ENCODE results near the gene NCKAP5.
A peak's percentile ranks its signal among the peaks of the same experiment; 100 is the strongest.

Gene NCKAP5

GRCh38 chr2:133315280-133315679 is 253.0 kb downstream of the NCKAP5 start:
- no peak overlapping the region for H2AFZ ChIP-seq (ENCODE audit: low read length, unreplicated experiment)
- no peak overlapping the region for H3K27ac ChIP-seq (ENCODE audit: low read depth, low read length)
- H3K79me2 ChIP-seq (ENCODE audit: control insufficient read depth, insufficient read depth, low read length, unreplicated experiment), result no peaks in the 10 kb centered on the region
- H3K4me1 ChIP-seq (ENCODE audit: control insufficient read depth, insufficient read depth, low read length, unreplicated experiment), result peaks cover 4% of the 10 kb centered on the region
- H3K27me3 ChIP-seq (ENCODE audit: insufficient read depth, low read length), result no peaks in the 10 kb centered on the region
- no peaks in the 10 kb centered on the region for H3K36me3 ChIP-seq (ENCODE audit: insufficient read depth, low read length)
- H3K4me3 ChIP-seq (ENCODE audit: low read depth, low read length), result no peak overlapping the region

DNA sequence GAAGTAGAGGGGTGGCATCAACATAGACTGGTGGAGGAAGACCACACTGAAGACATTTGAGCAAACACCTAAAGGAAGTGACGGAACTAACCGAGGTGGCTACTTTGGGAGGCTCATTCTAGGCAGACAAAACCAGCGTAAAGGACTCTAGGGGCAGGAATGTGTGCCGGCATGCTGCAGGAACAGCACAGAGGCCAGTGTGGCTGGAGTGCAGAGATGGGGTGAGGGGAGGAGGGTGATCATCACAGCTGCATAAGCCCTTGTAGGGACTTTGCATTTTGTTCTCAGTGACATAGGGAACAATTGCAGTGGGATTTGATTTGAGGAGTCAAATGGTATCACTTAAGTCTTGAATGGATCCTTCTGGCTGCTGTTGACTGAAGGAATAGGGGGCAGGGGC is 253.5 kb downstream of the NCKAP5 start:
- H3K4me1 ChIP-seq (ENCODE audit: control insufficient read depth, insufficient read depth, low read length, unreplicated experiment), result peaks cover 4% of the 10 kb centered on the region
- H3K36me3 ChIP-seq (ENCODE audit: insufficient read depth, low read length), result no peaks in the 10 kb centered on the region
- no peak overlapping the region for H3K4me3 ChIP-seq (ENCODE audit: low read depth, low read length)
- H2AFZ ChIP-seq (ENCODE audit: low read length, unreplicated experiment), result no peak overlapping the region
- no peaks in the 10 kb centered on the region for H3K27me3 ChIP-seq (ENCODE audit: insufficient read depth, low read length)
- H3K79me2 ChIP-seq (ENCODE audit: control insufficient read depth, insufficient read depth, low read length, unreplicated experiment), result no peaks in the 10 kb centered on the region
- H3K27ac ChIP-seq (ENCODE audit: low read depth, low read length), result no peak overlapping the region

- H3K36me3 ChIP-seq (ENCODE audit: insufficient read depth, low read length), result no peaks in the 10 kb centered on the region
- H3K27me3 ChIP-seq (ENCODE audit: insufficient read depth, low read length), result no peaks in the 10 kb centered on the region
- no peak overlapping the region for H2AFZ ChIP-seq (ENCODE audit: low read length, unreplicated experiment)
- H3K4me3 ChIP-seq (ENCODE audit: low read depth, low read length), result no peak overlapping the region
- H3K79me2 ChIP-seq (ENCODE audit: control insufficient read depth, insufficient read depth, low read length, unreplicated experiment), result no peaks in the 10 kb centered on the region
- H3K4me1 ChIP-seq (ENCODE audit: control insufficient read depth, insufficient read depth, low read length, unreplicated experiment), result peaks cover 4% of the 10 kb centered on the region
- no peak overlapping the region for H3K27ac ChIP-seq (ENCODE audit: low read depth, low read length)
These were observed 256.1 kb downstream of the NCKAP5 start for GRCh38 chr2:133312038-133312729.

DNA sequence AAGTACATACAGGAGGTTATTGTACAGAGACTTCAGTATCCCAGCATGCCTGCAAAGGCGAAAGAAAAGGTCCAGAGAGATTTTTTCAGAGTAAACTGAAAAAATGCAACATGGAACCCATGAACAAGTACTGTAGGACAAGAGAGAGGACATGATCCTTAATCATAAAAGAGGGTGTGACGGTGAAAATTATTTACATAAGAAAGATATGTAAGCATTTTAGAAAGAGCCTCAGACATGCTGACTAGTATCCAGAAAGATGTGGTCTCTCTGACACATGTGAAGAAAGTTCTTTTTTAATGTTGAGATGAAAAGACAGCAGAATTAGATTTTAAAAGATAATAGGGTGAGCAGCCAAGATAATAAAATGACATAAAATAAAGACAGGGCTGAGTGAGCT is 262.0 kb downstream of the NCKAP5 start:
- Histone ChIP-seq H3K36me3 (ENCODE audit: insufficient read depth, low read length) (no peaks in the 10 kb centered on the region), H3K4me1 (ENCODE audit: control insufficient read depth, insufficient read depth, low read length, unreplicated experiment) (peaks cover 11% of the 10 kb centered on the region), H3K79me2 (ENCODE audit: control insufficient read depth, insufficient read depth, low read length, unreplicated experiment) (no peaks in the 10 kb centered on the region), H3K4me3 (ENCODE audit: low read depth, low read length) (no peak overlapping the region), H3K27me3 (ENCODE audit: insufficient read depth, low read length) (no peaks in the 10 kb centered on the region), H3K27ac (ENCODE audit: low read depth, low read length) (no peak overlapping the region), H2AFZ (ENCODE audit: low read length, unreplicated experiment) (no peak overlapping the region)

DNA sequence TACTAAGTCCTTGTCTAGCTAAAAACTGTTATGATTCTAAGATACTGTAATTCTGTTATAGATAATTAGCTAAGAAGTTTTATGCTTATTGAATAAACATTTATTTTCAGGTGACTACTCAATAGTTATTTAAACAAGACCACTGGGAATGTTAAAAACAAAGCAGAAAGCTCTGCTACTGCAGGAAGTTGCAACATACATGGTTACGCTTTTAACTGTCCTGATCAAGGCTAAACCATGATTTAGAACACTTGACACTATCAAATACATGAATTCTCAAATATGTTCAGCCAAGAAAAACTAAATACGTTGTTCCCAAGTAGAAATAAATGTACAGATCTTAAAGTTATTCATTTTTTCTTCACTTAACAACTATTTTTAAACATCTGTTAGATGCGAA is 263.9 kb downstream of the NCKAP5 start:
- Histone ChIP-seq H3K27ac (ENCODE audit: low read depth, low read length) (no peak overlapping the region), H3K4me3 (ENCODE audit: low read depth, low read length) (no peak overlapping the region), H3K36me3 (ENCODE audit: insufficient read depth, low read length) (no peaks in the 10 kb centered on the region), H3K79me2 (ENCODE audit: control insufficient read depth, insufficient read depth, low read length, unreplicated experiment) (no peaks in the 10 kb centered on the region), H3K4me1 (ENCODE audit: control insufficient read depth, insufficient read depth, low read length, unreplicated experiment) (peaks cover 11% of the 10 kb centered on the region), H3K27me3 (ENCODE audit: insufficient read depth, low read length) (no peaks in the 10 kb centered on the region), H2AFZ (ENCODE audit: low read length, unreplicated experiment) (no peak overlapping the region)

GRCh38 chr2:133303150-133303549 is 265.1 kb downstream of the NCKAP5 start:
- Histone ChIP-seq H3K4me1 (ENCODE audit: control insufficient read depth, insufficient read depth, low read length, unreplicated experiment) (peaks cover 11% of the 10 kb centered on the region), H3K36me3 (ENCODE audit: insufficient read depth, low read length) (no peaks in the 10 kb centered on the region), H3K4me3 (ENCODE audit: low read depth, low read length) (no peak overlapping the region), H2AFZ (ENCODE audit: low read length, unreplicated experiment) (no peak overlapping the region), H3K79me2 (ENCODE audit: control insufficient read depth, insufficient read depth, low read length, unreplicated experiment) (no peaks in the 10 kb centered on the region), H3K27me3 (ENCODE audit: insufficient read depth, low read length) (no peaks in the 10 kb centered on the region), H3K27ac (ENCODE audit: low read depth, low read length) (peak overlapping the region; percentile 42; the same call in 1 of the 2 replicates)

DNA sequence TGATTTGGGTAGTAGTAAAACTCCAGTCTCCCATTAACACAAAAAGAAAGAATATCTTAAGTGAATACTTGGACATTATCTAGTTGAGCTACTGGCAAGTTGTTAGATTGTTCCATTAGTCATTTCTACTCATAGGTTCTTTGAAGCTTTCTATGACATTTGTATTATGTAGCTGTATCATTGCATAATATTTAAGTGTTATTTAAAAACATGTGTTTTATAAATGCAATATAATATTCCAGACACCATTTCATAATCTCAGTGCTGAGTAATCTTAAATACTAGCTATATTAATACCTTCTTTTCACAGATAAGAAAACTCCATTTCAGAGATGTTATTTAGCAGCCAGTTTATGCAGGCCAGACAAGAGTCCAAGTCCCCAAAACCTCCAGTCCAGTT is 271.9 kb downstream of the NCKAP5 start:
- no peaks in the 10 kb centered on the region for H3K79me2 ChIP-seq (ENCODE audit: control insufficient read depth, insufficient read depth, low read length, unreplicated experiment)

DNA sequence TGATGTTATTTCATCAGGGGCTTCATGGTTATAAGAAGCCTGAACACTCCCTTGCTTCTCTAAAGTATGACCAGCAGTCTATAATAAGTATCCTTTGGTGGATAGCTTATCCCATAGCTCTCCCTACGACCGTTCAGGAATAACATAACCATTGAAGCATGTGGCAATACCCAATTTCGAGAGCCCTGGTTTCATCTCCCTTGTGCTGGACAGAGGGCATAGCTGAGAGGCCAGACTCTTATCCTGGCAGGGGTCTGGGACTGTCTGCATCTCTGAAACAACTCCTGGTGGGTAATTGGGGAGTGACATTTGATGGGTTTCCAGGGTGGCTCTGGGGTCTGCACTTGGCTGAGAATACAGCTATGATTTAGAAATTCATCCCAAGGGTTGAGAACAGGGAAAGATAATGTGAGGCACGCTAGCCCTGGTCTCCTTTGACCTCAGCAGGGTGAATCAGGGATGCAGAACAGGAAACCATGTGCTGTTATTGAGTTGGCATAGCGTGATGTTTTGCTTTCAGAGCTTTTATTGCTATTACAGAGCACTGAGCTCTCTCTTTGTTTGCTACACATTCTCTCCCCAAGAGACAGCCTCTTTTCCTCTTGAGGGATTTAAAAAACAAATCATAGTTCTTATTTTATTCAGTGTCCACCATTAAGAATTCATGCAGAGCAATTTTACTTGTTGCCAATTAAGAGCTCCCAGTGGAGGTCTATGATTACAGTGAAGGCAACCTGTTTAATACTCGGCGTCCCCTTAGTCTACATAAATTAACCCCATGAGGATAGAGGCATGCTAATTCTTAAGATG is 274.5 kb downstream of the NCKAP5 start:
- peak overlapping the region; percentile 81 for H3K27ac ChIP-seq (ENCODE audit: low read depth, low read length)
- H3K27me3 ChIP-seq (ENCODE audit: insufficient read depth, low read length), result no peaks in the 10 kb centered on the region
- peaks cover 18% of the 10 kb centered on the region for H3K4me1 ChIP-seq (ENCODE audit: control insufficient read depth, insufficient read depth, low read length, unreplicated experiment)
- H2AFZ ChIP-seq (ENCODE audit: low read length, unreplicated experiment), result no peak overlapping the region
- H3K4me3 ChIP-seq (ENCODE audit: low read depth, low read length), result no peak overlapping the region
- H3K36me3 ChIP-seq (ENCODE audit: insufficient read depth, low read length), result no peaks in the 10 kb centered on the region
- no peaks in the 10 kb centered on the region for H3K79me2 ChIP-seq (ENCODE audit: control insufficient read depth, insufficient read depth, low read length, unreplicated experiment)

More for the DNA sequence above, 271.9 kb downstream of the NCKAP5 start:
- Histone ChIP-seq H3K36me3 (ENCODE audit: insufficient read depth, low read length) (no peaks in the 10 kb centered on the region), H3K4me3 (ENCODE audit: low read depth, low read length) (no peak overlapping the region), H2AFZ (ENCODE audit: low read length, unreplicated experiment) (no peak overlapping the region), H3K4me1 (ENCODE audit: control insufficient read depth, insufficient read depth, low read length, unreplicated experiment) (peaks cover 18% of the 10 kb centered on the region), H3K27me3 (ENCODE audit: insufficient read depth, low read length) (no peaks in the 10 kb centered on the region), H3K27ac (ENCODE audit: low read depth, low read length) (no peak overlapping the region; the same call in 1 of the 2 replicates)

GRCh38 chr2:133292259-133292658 is 276.0 kb downstream of the NCKAP5 start:
- Histone ChIP-seq H3K4me1 (ENCODE audit: control insufficient read depth, insufficient read depth, low read length, unreplicated experiment) (peaks cover 30% of the 10 kb centered on the region), H2AFZ (ENCODE audit: low read length, unreplicated experiment) (no peak overlapping the region), H3K36me3 (ENCODE audit: insufficient read depth, low read length) (no peaks in the 10 kb centered on the region), H3K4me3 (ENCODE audit: low read depth, low read length) (no peak overlapping the region), H3K27me3 (ENCODE audit: insufficient read depth, low read length) (no peaks in the 10 kb centered on the region), H3K27ac (ENCODE audit: low read depth, low read length) (no peak overlapping the region), H3K79me2 (ENCODE audit: control insufficient read depth, insufficient read depth, low read length, unreplicated experiment) (no peaks in the 10 kb centered on the region)

- Histone ChIP-seq H3K27me3 (ENCODE audit: insufficient read depth, low read length) (no peaks in the 10 kb centered on the region), H3K4me1 (ENCODE audit: control insufficient read depth, insufficient read depth, low read length, unreplicated experiment) (peaks cover 18% of the 10 kb centered on the region), H3K4me3 (ENCODE audit: low read depth, low read length) (no peak overlapping the region), H2AFZ (ENCODE audit: low read length, unreplicated experiment) (no peak overlapping the region), H3K36me3 (ENCODE audit: insufficient read depth, low read length) (no peaks in the 10 kb centered on the region), H3K27ac (ENCODE audit: low read depth, low read length) (peak overlapping the region; percentile 70), H3K79me2 (ENCODE audit: control insufficient read depth, insufficient read depth, low read length, unreplicated experiment) (no peaks in the 10 kb centered on the region)
These were observed 280.6 kb downstream of the NCKAP5 start for GRCh38 chr2:133287709-133288108.

All from ACC112 (cell line).